ENCODE data around the gene SLC25A23. TPM values are rescaled to one million over a fixed set of nuclear protein-coding genes. Genes with fewer than 3 reads are reported as not detected.
A peak's percentile ranks its signal among the peaks of the same experiment; 100 is the strongest.

SLC25A23 gene
- polyA plus RNA-seq, 1 of the 3 experiments (the other 2 are of a cell fraction), result 10.9 TPM

GRCh38 chr19:6392221-6393073 is 67.1 kb downstream of the SLC25A23 start:
- Histone ChIP-seq H3K27ac (ENCODE audit: low read depth in 2 of 2, low read length in 1 of 2) (peak overlapping the region; percentile 94), H3K4me2 (peak overlapping the region; percentile 94), H3K9me3 (no peaks in the 10 kb centered on the region), H3F3A (replicated peaks; ENCODE audit: insufficient read depth) (no peaks in the 10 kb centered on the region), H3K9me2 (no peaks in the 10 kb centered on the region), H3K4me1 (ENCODE audit: control insufficient read depth in 1 of 2, insufficient read depth in 2 of 2, low read depth in 1 of 2, low read length in 1 of 2) (peaks cover 5 to 11% of the 10 kb centered on the region in 2 experiments; a peak in 2 of 4 replicates), H3K36me3 (replicated peaks in 1 of 2; ENCODE audit: control insufficient read depth in 1 of 2, insufficient read depth in 2 of 2, low read length in 1 of 2) (peaks cover 20 to 22% of the 10 kb centered on the region in 2 experiments), H3K27me3 (ENCODE audit: insufficient read depth) (no peaks in the 10 kb centered on the region), H3K79me2 (ENCODE audit: insufficient read depth) (peaks cover 44% of the 10 kb centered on the region), H3K4me3 (ENCODE audit: low read depth in 2 of 2, low read length in 1 of 2) (peak overlapping the region; percentile 84 to 89), H2AFZ (ENCODE audit: low read depth) (peak overlapping the region; percentile 92), H3K9ac (peak overlapping the region; percentile 85), H4K20me1 (ENCODE audit: insufficient read depth) (no peaks in the 10 kb centered on the region)
- TF ChIP-seq YY1 (IDR thresholded peaks at IDR 0.05; ENCODE audit: low read depth) (no peak), FOXM1 (IDR thresholded peaks at IDR 0.05; ENCODE audit: low read depth) (no peak), TEAD4 (IDR thresholded peaks at IDR 0.05; ENCODE audit: borderline replicate concordance, insufficient read depth) (no peak), TAF1 (IDR thresholded peaks at IDR 0.05; ENCODE audit: borderline replicate concordance, low read depth, low read length) (no peak), SIN3A (IDR thresholded peaks at IDR 0.05; ENCODE audit: borderline replicate concordance, low read depth, low read length) (no peak), JUND (IDR thresholded peaks at IDR 0.05) (no peak), EZH2phosphoT487 (IDR thresholded peaks at IDR 0.05; ENCODE audit: borderline replicate concordance, low read depth) (no peak)
- 8% methylated on average over 19 of the region's 30 CpGs for WGBS (ENCODE audit: low lambda C conversion rate)
- no peak for DNase-seq
- CTCF ChIA-PET, result interaction anchor here (0.5 to 2.2 kb wide), 6 partner anchors 12 to 344 kb away, joined by 3 to 8 read pairs (median 3); partner anchors contain the start of gene ALKBH7
- POLR2A ChIA-PET, result interaction anchor here (0.6 to 1.0 kb wide), 3 partner anchors 19 to 150 kb away, joined by 3 to 4 read pairs (median 3); no protein-coding TSS in a partner anchor

Small RNA genes lying within 50 kb of the gene (small RNA-seq; reads per million reads assigned to genes)
- gene AC010503.2 (0 reads per million in 7 experiments), gene MIR6790 (0 reads per million in 7 experiments)

Other genes with a start within 250 kb of the SLC25A23 start
- gene MLLT1, start 179.8 kb downstream of the SLC25A23 start, polyA plus RNA-seq (2012; rRNA removed), result 12.7 and 19.0 TPM in 2 replicates
- not detected in 2 replicates for gene ACER1, start 126.2 kb downstream of the SLC25A23 start, polyA plus RNA-seq (2012; rRNA removed)
- 89.7 and 136 TPM in 2 replicates for gene CLPP, start 98.3 kb downstream of the SLC25A23 start, polyA plus RNA-seq (2012; rRNA removed)
- 37.2 and 46.0 TPM in 2 replicates for gene ALKBH7, start 87.0 kb downstream of the SLC25A23 start, polyA plus RNA-seq (2012; rRNA removed)
- gene PSPN, start 83.9 kb downstream of the SLC25A23 start, polyA plus RNA-seq (2012; rRNA removed), result 0.41 and 0.59 TPM in 2 replicates
- 80.1 and 104 TPM in 2 replicates for gene GTF2F1, start 66.6 kb downstream of the SLC25A23 start, polyA plus RNA-seq (2012; rRNA removed)
- gene KHSRP, start 35.0 kb downstream of the SLC25A23 start, polyA plus RNA-seq (2012; rRNA removed), result 57.1 and 96.8 TPM in 2 replicates
- gene SLC25A41, start 26.0 kb downstream of the SLC25A23 start, polyA plus RNA-seq (2012; rRNA removed), result 0.06 and 0.12 TPM in 2 replicates
- not detected in 2 replicates for gene CRB3, start 4.5 kb upstream of the SLC25A23 start, polyA plus RNA-seq (2012; rRNA removed)
- 0.05 and 0.11 TPM in 2 replicates for gene DENND1C, start 22.0 kb upstream of the SLC25A23 start, polyA plus RNA-seq (2012; rRNA removed)
- gene TUBB4A, start 42.5 kb upstream of the SLC25A23 start, polyA plus RNA-seq (2012; rRNA removed), result 2.3 and 4.5 TPM in 2 replicates
- gene TNFSF9, start 71.2 kb upstream of the SLC25A23 start, polyA plus RNA-seq (2012; rRNA removed), result 9.9 and 10.7 TPM in 2 replicates
- gene CD70, start 131.4 kb upstream of the SLC25A23 start, polyA plus RNA-seq (2012; rRNA removed), result 117 and 142 TPM in 2 replicates
- not detected in 2 replicates for gene TNFSF14, start 210.4 kb upstream of the SLC25A23 start, polyA plus RNA-seq (2012; rRNA removed)